Measurements from ENCODE around the gene RTN4RL1. TPM values are rescaled to one million over a fixed set of nuclear protein-coding genes. Genes with fewer than 3 reads are reported as not detected.

The RTN4RL1 gene
- total RNA-seq, 2 donors from 2014 or later: 5.4 to 8.0 TPM

- DNase-seq (ENCODE audit: low spot score): no peak
- Histone ChIP-seq H3K4me1 (ENCODE audit: control insufficient read depth in 1 of 2, low read depth in 2 of 2) (peaks cover 30 to 46% of the 10 kb centered on the region in 2 donors), H3K9me3 (no peaks in the 10 kb centered on the region), H3K36me3 (no peaks in the 10 kb centered on the region), H3K27me3 (replicated peaks; ENCODE audit: insufficient read depth) (no peaks in the 10 kb centered on the region), H3K4me3 (peak overlapping the region; percentile 82), H3K27ac (no peak overlapping the region)
- no peak for TF ChIP-seq CTCF (IDR thresholded peaks at IDR 0.05)
- ATAC-seq (ENCODE audit: insufficient number of reproducible peaks, low FRiP score, low read depth): no peak
Observed at GRCh38 chr17:2053380-2054261, 28.5 kb upstream of the RTN4RL1 start.

GRCh38 chr17:2051933-2052559 lies 26.9 kb upstream of the RTN4RL1 start:
- no peak for ATAC-seq (ENCODE audit: insufficient number of reproducible peaks, low FRiP score, low read depth)

GRCh38 chr17:2051061-2051932 lies 26.2 kb upstream of the RTN4RL1 start:
- Histone ChIP-seq H3K4me1 (ENCODE audit: control insufficient read depth in 1 of 2, low read depth in 2 of 2) (peaks cover 30 to 45% of the 10 kb centered on the region in 2 donors), H3K36me3 (no peaks in the 10 kb centered on the region), H3K9me3 (no peaks in the 10 kb centered on the region), H3K27me3 (replicated peaks; ENCODE audit: insufficient read depth) (no peaks in the 10 kb centered on the region), H3K4me3 (peak overlapping the region; percentile 76), H3K27ac (no peak overlapping the region)
- ATAC-seq (ENCODE audit: insufficient number of reproducible peaks, low FRiP score, low read depth) (no peak), DNase-seq (ENCODE audit: low spot score) (no peak)
- no peak for TF ChIP-seq CTCF (IDR thresholded peaks at IDR 0.05)

More at GRCh38 chr17:2051933-2052559, 26.9 kb upstream of the RTN4RL1 start:
- Histone ChIP-seq H3K4me3 (no peak overlapping the region), H3K36me3 (no peaks in the 10 kb centered on the region), H3K4me1 (ENCODE audit: control insufficient read depth in 1 of 2, low read depth in 2 of 2) (peaks cover 30 to 48% of the 10 kb centered on the region in 2 donors), H3K27me3 (replicated peaks; ENCODE audit: insufficient read depth) (no peaks in the 10 kb centered on the region), H3K27ac (no peak overlapping the region), H3K9me3 (no peaks in the 10 kb centered on the region)
- no peak for TF ChIP-seq CTCF (IDR thresholded peaks at IDR 0.05)
- no peak for DNase-seq (ENCODE audit: low spot score)

- H3K4me1 ChIP-seq (ENCODE audit: control insufficient read depth in 1 of 2, low read depth in 2 of 2): peaks cover 30 to 42% of the 10 kb centered on the region in 2 donors
- peak; percentile 7 for ATAC-seq (ENCODE audit: insufficient number of reproducible peaks, low FRiP score, low read depth)
- no peak overlapping the region for H3K27ac ChIP-seq
- H3K36me3 ChIP-seq: no peaks in the 10 kb centered on the region
- no peak for DNase-seq (ENCODE audit: low spot score)
- H3K9me3 ChIP-seq: no peaks in the 10 kb centered on the region
- H3K4me3 ChIP-seq: peak overlapping the region; percentile 76
- TF ChIP-seq CTCF (IDR thresholded peaks at IDR 0.05): no peak
- no peaks in the 10 kb centered on the region for H3K27me3 ChIP-seq (replicated peaks; ENCODE audit: insufficient read depth)
Observed at GRCh38 chr17:2050300-2051060, 25.3 kb upstream of the RTN4RL1 start.
